ENCODE data around the gene ZNF106. TPM values are rescaled to one million over a fixed set of nuclear protein-coding genes. Genes with fewer than 3 reads are reported as not detected.

Gene ZNF106
- total and polyA plus RNA-seq, 2 of the 4 experiments (the other 2 are of a cell fraction): 19.2 to 87.5 TPM

DNA sequence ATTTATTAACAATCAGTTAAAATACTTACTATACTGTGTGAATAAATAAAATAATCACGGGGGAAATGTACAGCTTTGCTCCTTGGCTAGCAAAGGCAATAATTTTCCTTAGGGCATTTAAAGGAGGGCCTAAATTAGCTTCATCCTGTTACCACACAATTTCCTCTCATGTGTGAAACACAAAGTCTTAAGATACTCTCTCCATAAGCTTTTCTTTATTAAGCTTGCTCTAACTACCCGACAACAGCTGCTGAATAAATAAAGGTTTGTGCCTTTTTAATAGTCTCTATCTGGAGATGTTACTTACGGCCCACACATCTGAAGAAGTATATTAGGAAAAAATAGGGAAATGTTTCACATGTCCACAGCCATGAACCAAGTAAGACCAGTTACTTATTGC is 29.7 kb downstream of the ZNF106 start:
- H3K4ac ChIP-seq (ENCODE audit: low read depth, low read length): no peak overlapping the region
- H2AFZ ChIP-seq (replicated peaks; ENCODE audit: low read length, poor library complexity): no peak overlapping the region
- no peak overlapping the region for H3K4me2 ChIP-seq (ENCODE audit: low read depth, low read length)
- H3K9me1 ChIP-seq (ENCODE audit: insufficient read depth, low read length): peaks cover 3% of the 10 kb centered on the region; the same call in 1 of the 2 replicates
- peaks cover 11 to 36% of the 10 kb centered on the region in 2 experiments for H3K79me1 ChIP-seq (ENCODE audit: low read depth in 1 of 2, low read length in 2 of 2)
- CTCF ChIA-PET: interaction anchor here (0.6 kb wide), 1 partner anchor 556 kb away, joined by 3 read pairs; no protein-coding TSS in a partner anchor
- H4K5ac ChIP-seq (ENCODE audit: low read depth, low read length): no peak overlapping the region
- no peak overlapping the region for H3K18ac ChIP-seq (ENCODE audit: low read depth, low read length)
- no peak overlapping the region for H3K27ac ChIP-seq (ENCODE audit: insufficient read depth, low read length)
- H3K56ac ChIP-seq (ENCODE audit: extremely low read depth, insufficient read depth, low read length): no peak overlapping the region
- BruUV-seq (replicated peaks): no TSS peak
- dilution Hi-C loops (cut with HindIII; ENCODE audit: low sequenced_read_pairs, unreplicated experiment) (no loop called here), intact Hi-C loops (cut with micrococcal nuclease) (no loop called here), in situ Hi-C loops (cut with MboI; ENCODE audit: low sequenced_read_pairs) (no loop called here)
- TF ChIP-seq POLR2A (IDR thresholded peaks at IDR 0.05; ENCODE audit: low read depth, low read length) (no peak), CEBPB (IDR thresholded peaks at IDR 0.05; ENCODE audit: low read depth, low read length) (no peak), BHLHE40 (IDR thresholded peaks at IDR 0.05; ENCODE audit: low read depth, low read length) (no peak), RCOR1 (IDR thresholded peaks at IDR 0.05; ENCODE audit: insufficient replicate concordance, low read length) (no peak), MXI1 (IDR thresholded peaks at IDR 0.05; ENCODE audit: borderline replicate concordance, low read depth, low read length) (no peak), FOS (IDR thresholded peaks at IDR 0.05; ENCODE audit: low read depth, low read length) (no peak), NFE2L2 (IDR thresholded peaks at IDR 0.05; ENCODE audit: low read depth, low read length) (no peak)
- TF ChIP-seq, protein P1, sequence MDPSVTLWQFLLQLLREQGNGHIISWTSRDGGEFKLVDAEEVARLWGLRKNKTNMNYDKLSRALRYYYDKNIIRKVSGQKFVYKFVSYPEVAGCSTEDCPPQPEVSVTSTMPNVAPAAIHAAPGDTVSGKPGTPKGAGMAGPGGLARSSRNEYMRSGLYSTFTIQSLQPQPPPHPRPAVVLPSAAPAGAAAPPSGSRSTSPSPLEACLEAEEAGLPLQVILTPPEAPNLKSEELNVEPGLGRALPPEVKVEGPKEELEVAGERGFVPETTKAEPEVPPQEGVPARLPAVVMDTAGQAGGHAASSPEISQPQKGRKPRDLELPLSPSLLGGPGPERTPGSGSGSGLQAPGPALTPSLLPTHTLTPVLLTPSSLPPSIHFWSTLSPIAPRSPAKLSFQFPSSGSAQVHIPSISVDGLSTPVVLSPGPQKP (IDR thresholded peaks at IDR 0.05; ENCODE audit: borderline replicate concordance, low read depth, low read length): no peak
- no peak overlapping the region for H2AK9ac ChIP-seq (replicated peaks; ENCODE audit: low read depth, low read length, poor library complexity)
- H3K14ac ChIP-seq (replicated peaks; ENCODE audit: low read depth, low read length): no peak overlapping the region
- no peak overlapping the region for H2BK20ac ChIP-seq (ENCODE audit: low read depth, low read length)
- DNase-seq: no peak
- no peak overlapping the region for H2BK15ac ChIP-seq (ENCODE audit: low read depth, low read length)
- no peak overlapping the region for H3K4me3 ChIP-seq (ENCODE audit: insufficient read depth, low read depth, low read length)
- H3K9me3 ChIP-seq (ENCODE audit: control insufficient read depth, insufficient read depth, low read length): no peaks in the 10 kb centered on the region
- WGBS, 2 experiments (ENCODE audit: extremely low coverage in 2 of 2, insufficient read length in 1 of 2): no CpG with 5 or more reads among the region's 3 CpGs
- no peak overlapping the region for H4K91ac ChIP-seq (ENCODE audit: insufficient read depth, low read depth, low read length)
- H3K23ac ChIP-seq (ENCODE audit: low read depth, low read length): no peak overlapping the region
- no peak overlapping the region for H4K8ac ChIP-seq (ENCODE audit: low read depth in 2 of 2, low read length in 2 of 2)
- ATAC-seq (ENCODE audit: low read depth): no peak
- no peak overlapping the region for H3K9ac ChIP-seq (ENCODE audit: low read depth, low read length)
- POLR2A ChIA-PET (ENCODE audit: unreplicated experiment): no interaction called here
- no peak overlapping the region for H2AK5ac ChIP-seq (ENCODE audit: low read depth, low read length)
- peaks cover 7% of the 10 kb centered on the region for H3K4me1 ChIP-seq (ENCODE audit: control insufficient read depth, insufficient read depth, low read length)
- peaks cover 12% of the 10 kb centered on the region for H3K36me3 ChIP-seq (ENCODE audit: control insufficient read depth, insufficient read depth, low read length)
- H3K27me3 ChIP-seq (ENCODE audit: control insufficient read depth, insufficient read depth, low read length): no peaks in the 10 kb centered on the region
- peaks cover 11% of the 10 kb centered on the region; the same call in 1 of the 2 replicates for H4K20me1 ChIP-seq (ENCODE audit: insufficient read depth, low read length)
- H2BK120ac ChIP-seq (ENCODE audit: low read depth, low read length): no peak overlapping the region
- H2BK5ac ChIP-seq (ENCODE audit: low read depth, low read length, poor library complexity, severe bottlenecking): no peak overlapping the region
